ENCODE measurements around the gene CPN1. TPM values are rescaled to one million over a fixed set of nuclear protein-coding genes. Genes with fewer than 3 reads are reported as not detected.

Gene CPN1
- total and polyA plus RNA-seq, 10 of the 15 experiments (the other 5 are each of a cell fraction or from before 2014, with no cell fraction given): 0.03 to 0.10 TPM; not detected in 8

- TF ChIP-seq CHD1 (IDR thresholded peaks at IDR 0.05; ENCODE audit: low read depth, low read length) (no peak), CREM (IDR thresholded peaks at IDR 0.05; ENCODE audit: low read depth) (peak; percentile 75), CUX1 (IDR thresholded peaks at IDR 0.05; ENCODE audit: insufficient replicate concordance, low read depth, low read length) (no peak), KLF5 (IDR thresholded peaks at IDR 0.05; ENCODE audit: partially characterized antibody) (no peak), SUZ12 (IDR thresholded peaks at IDR 0.05; ENCODE audit: unreplicated experiment) (no peak), EZH2 (IDR thresholded peaks at IDR 0.05; ENCODE audit: borderline replicate concordance, control insufficient read depth, low read depth, low read length) (no peak), NFYB (IDR thresholded peaks at IDR 0.05; ENCODE audit: insufficient read depth, low read depth, low read length) (no peak), CEBPB (IDR thresholded peaks at IDR 0.05; ENCODE audit: borderline replicate concordance in 1 of 2, low read depth in 2 of 2, low read length in 2 of 2) (no peak), PAX8 (IDR thresholded peaks at IDR 0.05) (no peak), BACH1 (IDR thresholded peaks at IDR 0.05; ENCODE audit: borderline replicate concordance) (no peak), MEF2B (IDR thresholded peaks at IDR 0.05; ENCODE audit: partially characterized antibody, poor library complexity, severe bottlenecking) (peak; percentile 62), NFXL1 (IDR thresholded peaks at IDR 0.05; ENCODE audit: borderline replicate concordance) (no peak), MTA2 (IDR thresholded peaks at IDR 0.05; ENCODE audit: low read depth) (peak; percentile 50; the same call in 1 of the 2 replicates), RAD51 (IDR thresholded peaks at IDR 0.05) (no peak), MEF2A (IDR thresholded peaks at IDR 0.05; ENCODE audit: insufficient read depth, low read depth, low read length) (peak; percentile 39; the same call in 1 of the 2 replicates), ETV6 (conservative IDR thresholded peaks at IDR 0.05 in 1 of 2, IDR thresholded peaks at IDR 0.05 in 1 of 2; ENCODE audit: borderline replicate concordance in 1 of 2, low read depth in 1 of 2) (no peak; a peak in 1 of 4 replicates), MAX (IDR thresholded peaks at IDR 0.05; ENCODE audit: low read depth, low read length) (no peak), TAF1 (IDR thresholded peaks at IDR 0.05; ENCODE audit: borderline replicate concordance, low read depth, low read length) (peak; percentile 39; the same call in 1 of the 2 replicates)
- TF ChIP-seq, protein P1, sequence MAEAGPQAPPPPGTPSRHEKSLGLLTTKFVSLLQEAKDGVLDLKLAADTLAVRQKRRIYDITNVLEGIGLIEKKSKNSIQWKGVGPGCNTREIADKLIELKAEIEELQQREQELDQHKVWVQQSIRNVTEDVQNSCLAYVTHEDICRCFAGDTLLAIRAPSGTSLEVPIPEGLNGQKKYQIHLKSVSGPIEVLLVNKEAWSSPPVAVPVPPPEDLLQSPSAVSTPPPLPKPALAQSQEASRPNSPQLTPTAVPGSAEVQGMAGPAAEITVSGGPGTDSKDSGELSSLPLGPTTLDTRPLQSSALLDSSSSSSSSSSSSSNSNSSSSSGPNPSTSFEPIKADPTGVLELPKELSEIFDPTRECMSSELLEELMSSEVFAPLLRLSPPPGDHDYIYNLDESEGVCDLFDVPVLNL (IDR thresholded peaks at IDR 0.05; ENCODE audit: low read depth, low read length): no peak
- TF ChIP-seq, protein P2, sequence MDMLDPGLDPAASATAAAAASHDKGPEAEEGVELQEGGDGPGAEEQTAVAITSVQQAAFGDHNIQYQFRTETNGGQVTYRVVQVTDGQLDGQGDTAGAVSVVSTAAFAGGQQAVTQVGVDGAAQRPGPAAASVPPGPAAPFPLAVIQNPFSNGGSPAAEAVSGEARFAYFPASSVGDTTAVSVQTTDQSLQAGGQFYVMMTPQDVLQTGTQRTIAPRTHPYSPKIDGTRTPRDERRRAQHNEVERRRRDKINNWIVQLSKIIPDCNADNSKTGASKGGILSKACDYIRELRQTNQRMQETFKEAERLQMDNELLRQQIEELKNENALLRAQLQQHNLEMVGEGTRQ (IDR thresholded peaks at IDR 0.05; ENCODE audit: borderline replicate concordance, low read depth, low read length): no peak
Measured at GRCh38 chr10:100014071-100014762, 67.5 kb downstream of the CPN1 start (continued).

Data from GM12878 (cell line).